ENCODE results near the gene SLC6A19. TPM values are rescaled to one million over a fixed set of nuclear protein-coding genes. Genes with fewer than 3 reads are reported as not detected.

The SLC6A19 gene
- total RNA-seq, 1 donor from 2014 or later: not detected

DNA sequence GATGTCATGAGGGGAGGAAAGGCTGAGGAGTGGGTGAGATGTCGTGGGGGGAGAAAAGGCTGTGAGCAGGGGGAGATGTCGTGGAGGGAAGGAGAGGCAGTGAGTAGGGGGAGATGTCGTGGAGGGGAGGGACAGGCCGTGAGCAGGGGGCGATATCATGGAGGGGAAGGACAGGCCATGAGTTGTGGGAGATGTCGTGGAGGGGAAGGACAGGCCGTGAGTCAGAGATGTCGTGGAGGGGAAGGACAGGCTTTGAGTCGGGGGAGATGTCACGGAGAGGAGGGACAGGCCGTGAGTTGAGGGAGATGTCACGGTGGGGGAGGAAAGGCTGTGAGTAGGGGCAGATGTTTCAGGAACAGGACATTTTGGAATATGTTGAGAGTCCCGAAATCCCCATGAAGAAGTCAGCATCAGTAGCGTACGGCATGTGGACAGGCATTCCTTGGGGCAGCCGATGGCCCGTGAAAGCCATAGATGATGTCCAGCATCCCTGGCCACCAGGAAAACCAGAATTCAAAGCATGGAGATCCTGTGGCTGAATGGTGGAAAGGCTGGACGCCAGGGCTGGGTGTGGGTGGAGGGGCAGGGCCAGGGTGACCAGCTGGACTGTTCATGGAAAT lies 8.3 kb upstream of the SLC6A19 start:
- Histone ChIP-seq H3K36me3 (no peaks in the 10 kb centered on the region), H3K4me1 (no peaks in the 10 kb centered on the region), H3K27ac (no peak overlapping the region), H3K9me3 (no peaks in the 10 kb centered on the region), H3K27me3 (no peaks in the 10 kb centered on the region), H3K4me3 (no peak overlapping the region)
- no peak for DNase-seq (ENCODE audit: extremely low spot score in 2 of 2)
- TF ChIP-seq POLR2A (IDR thresholded peaks at IDR 0.05) (no peak), POLR2AphosphoS5 (IDR thresholded peaks at IDR 0.05; ENCODE audit: insufficient read depth in 1 of 2, low read depth in 1 of 2) (no peak)
- TF ChIP-seq, protein P1, sequence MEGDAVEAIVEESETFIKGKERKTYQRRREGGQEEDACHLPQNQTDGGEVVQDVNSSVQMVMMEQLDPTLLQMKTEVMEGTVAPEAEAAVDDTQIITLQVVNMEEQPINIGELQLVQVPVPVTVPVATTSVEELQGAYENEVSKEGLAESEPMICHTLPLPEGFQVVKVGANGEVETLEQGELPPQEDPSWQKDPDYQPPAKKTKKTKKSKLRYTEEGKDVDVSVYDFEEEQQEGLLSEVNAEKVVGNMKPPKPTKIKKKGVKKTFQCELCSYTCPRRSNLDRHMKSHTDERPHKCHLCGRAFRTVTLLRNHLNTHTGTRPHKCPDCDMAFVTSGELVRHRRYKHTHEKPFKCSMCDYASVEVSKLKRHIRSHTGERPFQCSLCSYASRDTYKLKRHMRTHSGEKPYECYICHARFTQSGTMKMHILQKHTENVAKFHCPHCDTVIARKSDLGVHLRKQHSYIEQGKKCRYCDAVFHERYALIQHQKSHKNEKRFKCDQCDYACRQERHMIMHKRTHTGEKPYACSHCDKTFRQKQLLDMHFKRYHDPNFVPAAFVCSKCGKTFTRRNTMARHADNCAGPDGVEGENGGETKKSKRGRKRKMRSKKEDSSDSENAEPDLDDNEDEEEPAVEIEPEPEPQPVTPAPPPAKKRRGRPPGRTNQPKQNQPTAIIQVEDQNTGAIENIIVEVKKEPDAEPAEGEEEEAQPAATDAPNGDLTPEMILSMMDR (IDR thresholded peaks at IDR 0.05): no peak
- intact Hi-C loops (cut with DNase I): no loop called here

DNA sequence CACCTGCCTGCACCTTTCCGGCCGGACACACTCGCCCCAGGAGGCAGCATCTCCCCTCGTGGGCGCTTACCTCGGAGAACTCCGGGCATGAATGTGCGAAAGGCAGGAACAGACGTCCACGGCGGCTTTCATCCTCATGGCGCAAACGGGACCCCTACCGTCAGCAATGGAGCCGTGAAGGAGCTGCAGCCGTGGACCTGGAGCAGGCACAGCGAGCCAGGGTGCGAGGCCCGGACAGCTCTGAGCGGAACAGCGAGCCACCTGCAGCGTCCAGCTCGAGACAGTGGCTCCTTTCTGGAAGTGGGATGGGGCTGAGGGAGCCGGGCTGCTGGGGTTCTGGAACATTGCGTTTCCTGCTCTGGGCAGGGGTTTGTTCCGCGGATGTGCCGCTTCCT lies 7.8 kb upstream of the SLC6A19 start:
- TF ChIP-seq, protein P1 (IDR thresholded peaks at IDR 0.05): no peak
- TF ChIP-seq POLR2A (IDR thresholded peaks at IDR 0.05): no peak
- TF ChIP-seq POLR2AphosphoS5 (IDR thresholded peaks at IDR 0.05; ENCODE audit: insufficient read depth in 1 of 2, low read depth in 1 of 2): no peak
- Histone ChIP-seq H3K4me1 (no peaks in the 10 kb centered on the region), H3K36me3 (no peaks in the 10 kb centered on the region), H3K4me3 (no peak overlapping the region), H3K27ac (no peak overlapping the region), H3K27me3 (no peaks in the 10 kb centered on the region), H3K9me3 (no peaks in the 10 kb centered on the region)
- no peak for DNase-seq (ENCODE audit: extremely low spot score in 2 of 2)
- intact Hi-C loops (cut with DNase I): no loop called here

DNA sequence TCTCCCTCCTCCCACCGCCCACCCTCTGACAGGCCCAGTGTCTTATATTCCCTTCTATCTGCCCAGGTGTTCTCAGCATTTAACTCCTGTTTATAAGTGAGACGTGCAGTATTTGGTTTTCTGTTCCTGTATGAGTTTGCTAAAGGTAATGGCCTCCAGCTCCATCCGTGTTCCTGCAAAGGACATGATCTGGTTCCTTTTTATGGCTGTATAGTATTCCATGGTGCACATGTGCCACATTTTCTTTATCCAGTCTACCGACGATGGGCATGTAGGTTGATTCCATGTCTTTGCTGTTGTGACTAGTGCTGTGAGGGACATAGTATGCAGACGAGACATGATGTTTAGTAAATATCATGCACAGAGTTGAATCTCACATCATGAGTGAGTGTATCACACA lies 7.0 kb upstream of the SLC6A19 start:
- Histone ChIP-seq H3K27me3 (no peaks in the 10 kb centered on the region), H3K4me1 (no peaks in the 10 kb centered on the region), H3K4me3 (no peak overlapping the region), H3K9me3 (no peaks in the 10 kb centered on the region), H3K27ac (no peak overlapping the region), H3K36me3 (no peaks in the 10 kb centered on the region)
- TF ChIP-seq POLR2A (IDR thresholded peaks at IDR 0.05) (no peak), POLR2AphosphoS5 (IDR thresholded peaks at IDR 0.05; ENCODE audit: insufficient read depth in 1 of 2, low read depth in 1 of 2) (no peak)
- TF ChIP-seq, protein P1 (IDR thresholded peaks at IDR 0.05): no peak
- DNase-seq (ENCODE audit: extremely low spot score in 2 of 2): no peak
- intact Hi-C loops (cut with DNase I): no loop called here

DNA sequence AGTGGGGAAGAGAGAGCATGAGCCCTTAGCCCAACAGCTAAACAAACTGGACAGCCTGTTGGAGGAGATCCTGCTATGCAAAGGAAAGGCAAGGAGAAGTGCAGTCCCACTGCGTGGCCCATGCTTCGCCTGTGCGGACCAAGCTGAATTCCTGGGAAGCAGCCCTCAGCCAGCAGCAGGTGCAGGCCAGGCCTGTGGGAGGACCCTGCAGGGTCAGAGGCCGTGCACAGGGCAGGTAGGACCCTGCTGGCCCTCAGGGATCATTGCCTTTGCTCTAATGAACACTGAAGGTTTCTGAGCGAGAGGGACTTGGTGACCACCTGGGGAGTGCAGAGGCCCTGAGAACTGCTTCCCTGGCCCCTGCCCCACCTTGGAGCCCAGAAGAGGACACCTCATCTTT lies 6.0 kb upstream of the SLC6A19 start:
- no peak for DNase-seq (ENCODE audit: extremely low spot score in 2 of 2)
- H3K4me3 ChIP-seq: no peak overlapping the region
- H3K36me3 ChIP-seq: no peaks in the 10 kb centered on the region
- no peaks in the 10 kb centered on the region for H3K9me3 ChIP-seq
- no peak overlapping the region for H3K27ac ChIP-seq
- no peaks in the 10 kb centered on the region for H3K27me3 ChIP-seq
- H3K4me1 ChIP-seq: no peaks in the 10 kb centered on the region
- no peak for TF ChIP-seq POLR2AphosphoS5 (IDR thresholded peaks at IDR 0.05; ENCODE audit: insufficient read depth in 1 of 2, low read depth in 1 of 2)
- TF ChIP-seq, protein P1 (IDR thresholded peaks at IDR 0.05): no peak
- intact Hi-C loops (cut with DNase I): no loop called here

DNA sequence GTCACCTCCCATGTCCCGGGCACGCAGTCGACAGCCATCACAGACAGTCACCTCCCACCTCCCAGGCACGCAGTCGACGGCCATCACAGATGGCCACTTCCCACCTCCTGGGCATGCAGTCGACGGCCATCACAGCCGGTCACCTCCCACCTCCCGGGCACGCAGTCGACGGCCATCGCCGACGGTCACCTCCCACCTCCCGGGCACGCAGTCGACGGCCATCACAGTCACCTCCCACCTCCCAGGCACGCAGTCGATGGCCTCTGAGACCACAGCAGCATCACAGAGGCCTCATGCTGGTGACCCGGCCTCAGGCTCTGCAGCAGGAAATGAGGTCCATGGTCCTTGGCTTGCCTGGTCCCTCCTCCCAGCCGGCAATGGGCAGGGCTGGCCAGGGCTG lies 5.5 kb upstream of the SLC6A19 start:
- Histone ChIP-seq H3K9me3 (no peaks in the 10 kb centered on the region), H3K4me1 (no peaks in the 10 kb centered on the region), H3K4me3 (no peak overlapping the region), H3K27me3 (no peaks in the 10 kb centered on the region), H3K36me3 (no peaks in the 10 kb centered on the region), H3K27ac (no peak overlapping the region)
- TF ChIP-seq, protein P1 (IDR thresholded peaks at IDR 0.05): no peak
- TF ChIP-seq POLR2AphosphoS5 (IDR thresholded peaks at IDR 0.05; ENCODE audit: insufficient read depth in 1 of 2, low read depth in 1 of 2) (no peak), POLR2A (IDR thresholded peaks at IDR 0.05) (no peak)
- DNase-seq (ENCODE audit: extremely low spot score in 2 of 2): no peak
- intact Hi-C loops (cut with DNase I): no loop called here
